CD4-positive, alpha-beta T cell treated with Interleukin-4 for 4 hours (primary cell): ENCODE data around the gene NCAPG.
"Not testable (repeated sequence)": the region's sequence is repeated elsewhere in the genome, so short reads cannot be mapped to it uniquely, and the experiment has no call there.

Experiments used
- DNase-seq: peaks from one replicate; pipeline ENCODE4 v3.0.0-alpha.2; 2020

Gene NCAPG

DNA sequence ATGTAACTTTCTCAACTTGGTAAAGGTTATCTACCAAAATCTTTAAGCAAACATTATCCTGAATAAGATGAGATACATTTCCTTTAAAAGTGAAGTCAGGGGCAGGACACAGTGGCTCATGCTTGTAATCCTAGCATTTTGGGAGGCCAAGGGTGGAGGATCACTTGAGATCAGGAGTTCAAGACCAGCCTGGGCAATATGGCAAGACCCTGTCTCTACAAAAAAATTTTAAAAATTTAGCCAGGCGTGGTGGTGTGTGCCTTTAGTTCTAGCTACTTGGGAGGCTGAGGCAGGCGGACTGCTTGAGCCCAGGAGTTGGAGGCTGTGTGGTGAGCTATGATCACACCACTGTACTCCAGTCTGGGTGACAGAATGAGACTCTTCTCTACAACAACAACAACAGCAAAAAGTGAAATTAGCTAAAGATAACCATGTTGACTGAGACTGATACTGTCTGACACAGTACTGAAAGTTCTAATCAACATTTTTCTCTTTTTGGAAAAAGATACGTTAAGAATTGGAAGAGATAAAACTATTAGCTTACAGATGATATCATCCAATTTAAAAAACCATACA is 5.1 kb upstream of the NCAPG start:
- no peak for DNase-seq

DNA sequence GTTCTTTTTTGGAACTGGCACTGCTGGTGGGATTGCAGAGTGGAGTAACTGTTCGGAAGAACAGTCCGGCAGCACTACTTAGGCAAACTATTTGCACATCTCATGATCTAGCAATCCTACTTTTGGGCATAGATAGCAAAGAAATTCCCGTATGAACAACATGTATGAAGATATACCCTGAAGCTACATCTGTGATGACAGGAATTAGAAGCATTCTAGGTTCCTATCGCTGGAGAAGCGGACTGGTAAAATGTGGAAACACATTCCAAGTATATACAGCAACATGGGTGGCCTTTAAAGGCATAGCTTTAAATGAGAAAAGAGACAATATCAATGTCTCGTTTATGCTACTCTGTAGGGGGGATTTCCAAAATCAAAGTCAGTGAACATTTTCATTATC is 3.3 kb upstream of the NCAPG start:
- DNase-seq = no peak

DNA sequence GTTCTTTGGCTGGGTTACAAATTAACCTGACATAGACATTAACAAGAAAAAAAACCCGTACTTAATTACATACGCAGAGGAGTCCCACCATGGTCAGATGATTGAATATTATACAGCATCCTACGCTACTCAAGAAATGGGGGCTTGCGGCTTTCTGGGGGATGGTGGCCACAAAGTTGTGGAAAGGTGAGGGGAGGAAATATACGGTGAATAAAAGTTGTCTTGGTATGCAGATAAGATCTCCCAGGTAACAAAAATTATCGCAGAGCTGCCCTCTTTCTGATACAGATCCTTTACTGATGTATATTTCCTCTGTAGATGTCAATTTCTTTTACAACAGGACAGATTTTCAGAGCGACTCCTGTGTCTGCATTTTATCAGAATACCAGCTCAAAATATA is 1.1 kb upstream of the NCAPG start:
- no peak for DNase-seq

DNA sequence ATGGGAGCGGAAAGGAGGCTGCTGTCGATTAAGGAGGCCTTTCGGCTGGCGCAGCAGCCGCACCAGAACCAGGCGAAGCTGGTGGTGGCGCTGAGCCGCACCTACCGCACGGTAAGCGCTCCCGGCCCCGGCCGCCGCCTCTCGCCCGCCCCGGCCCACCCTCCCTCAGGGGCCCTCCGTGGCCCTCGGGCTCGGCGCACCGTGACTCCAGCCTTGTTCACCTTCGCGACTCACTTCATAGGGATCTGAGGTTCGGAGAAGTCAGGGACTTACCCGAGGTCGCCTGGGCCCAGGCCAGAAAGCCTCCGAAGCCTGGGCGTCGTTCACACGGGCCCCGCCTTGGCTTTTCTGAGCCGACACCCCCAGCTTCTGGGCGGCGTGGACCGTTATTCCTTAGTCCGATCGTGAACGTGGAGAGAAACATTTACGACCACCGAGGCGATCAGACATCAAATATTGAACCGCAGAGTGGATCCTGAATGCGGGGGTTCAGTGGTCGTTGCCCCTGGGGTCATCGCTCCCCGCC is 362 bp downstream of the NCAPG start:
- DNase-seq = no peak

DNA sequence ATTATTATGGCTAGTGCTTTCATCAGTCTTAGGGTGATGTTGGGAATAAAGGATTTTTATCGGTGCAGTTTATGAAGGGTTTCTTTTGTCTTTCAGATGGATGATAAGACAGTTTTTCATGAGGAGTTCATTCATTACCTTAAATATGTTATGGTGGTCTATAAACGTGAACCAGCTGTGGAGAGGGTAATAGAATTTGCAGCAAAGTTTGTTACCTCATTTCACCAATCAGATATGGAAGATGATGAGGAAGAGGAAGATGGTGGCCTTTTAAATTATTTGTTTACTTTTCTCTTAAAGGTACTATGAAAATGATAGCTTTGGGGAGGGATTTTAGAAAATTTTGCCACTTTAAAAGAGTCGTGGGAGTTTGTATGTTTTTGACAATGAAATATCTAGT is 1.3 kb downstream of the NCAPG start:
- no peak for DNase-seq

DNA sequence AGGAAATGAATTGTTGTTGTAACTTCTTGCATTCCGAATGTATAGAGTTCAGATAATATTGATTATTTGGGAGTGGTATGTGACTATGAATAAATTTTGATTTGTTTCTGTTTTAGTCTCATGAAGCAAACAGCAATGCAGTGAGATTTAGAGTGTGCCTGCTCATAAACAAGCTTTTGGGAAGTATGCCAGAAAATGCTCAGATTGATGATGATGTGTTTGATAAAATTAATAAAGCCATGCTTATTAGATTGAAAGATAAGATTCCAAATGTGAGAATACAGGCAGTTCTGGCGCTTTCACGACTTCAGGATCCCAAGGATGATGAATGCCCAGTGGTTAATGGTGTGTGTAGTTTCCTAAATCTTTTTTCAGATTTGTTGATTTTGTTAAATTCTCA is 2.0 kb downstream of the NCAPG start:
- DNase-seq = no peak

DNA sequence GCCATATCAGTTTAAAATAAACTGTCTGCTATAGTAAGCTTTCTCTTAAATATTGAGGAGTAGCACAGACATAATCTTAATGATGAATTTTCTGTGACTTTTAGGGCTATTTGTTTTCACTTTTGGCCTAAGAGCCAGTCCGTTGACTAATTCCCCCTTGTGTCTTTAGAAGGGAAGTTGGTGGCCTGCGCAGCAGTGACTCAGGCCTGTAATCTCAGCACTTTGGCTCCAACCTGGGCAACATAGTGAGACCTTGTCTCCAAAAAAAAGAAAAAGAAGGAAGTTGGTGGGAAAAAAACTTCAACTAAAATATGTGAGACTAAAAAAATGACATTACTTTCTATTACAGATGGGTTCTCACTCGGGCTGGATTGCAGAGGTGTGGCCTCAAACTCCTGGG is 3.4 kb downstream of the NCAPG start:
- no peak for DNase-seq

DNA sequence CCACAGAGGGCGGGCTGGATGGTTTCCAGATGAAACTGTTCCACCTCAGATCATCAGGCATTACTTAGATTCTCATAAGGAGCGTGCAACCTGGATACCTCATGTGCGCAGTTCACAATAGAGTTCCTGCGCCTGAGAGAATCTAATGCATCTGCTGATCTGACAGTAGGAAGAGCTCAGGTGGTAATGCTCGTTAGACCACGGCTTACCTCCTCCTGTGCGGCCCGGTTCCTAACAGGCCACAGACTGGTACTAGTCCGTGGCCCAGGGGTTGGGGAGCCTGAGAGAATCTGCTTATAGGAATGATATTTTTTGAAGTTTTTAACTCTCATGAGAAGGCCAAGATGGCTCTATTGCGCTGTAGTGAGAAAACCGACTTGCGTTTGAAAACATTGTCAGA is 5.4 kb downstream of the NCAPG start:
- DNase-seq = no peak

DNA sequence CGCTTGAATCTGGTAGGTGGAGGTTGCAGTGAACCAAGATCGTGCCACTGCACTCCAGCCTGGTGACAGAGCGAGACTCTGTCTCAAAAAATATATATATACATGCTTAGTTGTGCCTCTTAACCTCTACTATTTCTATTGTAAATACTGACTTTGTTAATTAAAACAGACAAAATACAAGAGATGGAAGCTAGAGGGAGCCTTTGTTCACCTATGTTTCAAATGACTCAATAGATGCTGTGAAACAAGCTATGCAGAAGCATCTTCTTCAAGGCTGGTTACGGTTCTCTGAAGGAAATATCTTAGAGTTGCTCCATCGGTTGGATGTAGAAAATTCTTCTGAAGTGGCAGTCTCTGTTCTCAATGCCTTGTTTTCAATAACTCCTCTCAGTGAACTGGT is 6.2 kb downstream of the NCAPG start:
- peak; percentile 72 for DNase-seq

DNA sequence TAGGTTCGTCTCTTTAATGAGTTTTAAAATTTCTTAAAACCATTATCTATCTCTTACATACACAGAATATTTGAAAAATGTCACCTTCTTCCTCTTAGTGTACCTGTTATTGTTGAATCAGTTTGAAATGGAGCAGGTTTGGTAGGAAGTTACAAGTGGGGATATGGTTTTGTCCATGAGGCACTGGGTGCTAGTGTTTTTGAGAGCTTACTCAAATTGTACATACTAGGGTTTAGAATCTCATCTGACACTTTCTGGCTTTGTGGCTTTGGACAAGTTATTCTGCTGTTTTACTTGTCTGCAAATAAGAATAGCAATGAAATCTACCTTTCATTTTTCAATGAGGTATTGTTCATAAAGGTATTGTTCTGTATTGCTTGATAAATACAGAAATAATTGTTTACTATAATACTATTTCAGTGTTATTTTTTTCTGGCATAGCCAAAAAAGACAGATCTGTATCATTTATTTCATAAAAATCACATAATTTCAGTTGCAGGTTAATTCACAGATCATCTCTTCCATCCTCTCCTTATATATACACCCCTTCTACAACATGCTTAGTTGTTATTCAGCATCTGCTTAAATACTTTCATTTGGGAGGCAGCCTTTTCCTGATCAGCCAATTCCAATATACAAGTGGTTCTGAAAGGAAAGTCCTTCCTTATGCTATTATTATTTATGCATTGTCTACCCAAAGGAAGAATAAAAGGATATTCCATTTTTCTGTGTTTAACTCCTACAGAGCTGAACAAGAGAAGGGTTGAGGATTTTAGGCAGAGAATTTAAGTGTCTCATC is 13.3 kb downstream of the NCAPG start:
- no peak for DNase-seq

DNA sequence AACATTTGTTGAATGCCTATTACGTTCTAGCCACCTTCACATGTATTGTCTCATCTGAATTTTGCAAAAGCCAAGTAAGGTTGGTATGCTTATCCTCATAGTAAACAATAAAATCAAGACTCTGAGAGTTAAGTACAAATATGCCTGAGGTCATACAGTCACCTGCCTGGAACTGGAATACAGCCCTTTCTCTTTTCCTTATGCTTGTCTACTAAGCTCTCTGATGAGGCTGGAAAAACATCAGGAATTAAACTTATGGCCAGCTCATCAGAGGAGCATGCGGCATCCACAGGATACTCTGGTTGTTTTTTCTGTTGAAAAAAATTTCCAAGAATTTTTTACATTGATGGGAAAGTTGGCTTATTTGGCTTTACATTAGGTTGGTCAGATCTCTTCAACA is 35.5 kb downstream of the NCAPG start:
- DNase-seq = no peak

DNA sequence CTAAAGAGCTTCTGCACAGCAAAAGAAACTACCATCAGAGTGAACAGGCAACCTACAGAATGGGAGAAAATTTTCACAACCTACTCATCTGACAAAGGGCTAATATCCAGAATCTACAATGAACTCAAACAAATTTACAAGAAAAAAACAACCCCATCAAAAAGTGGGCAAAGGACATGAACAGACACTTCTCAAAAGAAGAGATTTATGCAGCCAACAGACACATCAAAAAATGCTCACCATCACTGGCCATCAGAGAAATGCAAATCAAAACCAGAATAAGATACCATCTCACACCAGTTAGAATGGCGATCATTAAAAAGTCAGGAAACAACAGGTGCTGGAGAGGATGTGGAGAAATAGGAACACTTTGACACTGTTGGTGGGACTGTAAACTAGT is 39.5 kb downstream of the NCAPG start:
- not testable (repeated sequence) for DNase-seq

DNA sequence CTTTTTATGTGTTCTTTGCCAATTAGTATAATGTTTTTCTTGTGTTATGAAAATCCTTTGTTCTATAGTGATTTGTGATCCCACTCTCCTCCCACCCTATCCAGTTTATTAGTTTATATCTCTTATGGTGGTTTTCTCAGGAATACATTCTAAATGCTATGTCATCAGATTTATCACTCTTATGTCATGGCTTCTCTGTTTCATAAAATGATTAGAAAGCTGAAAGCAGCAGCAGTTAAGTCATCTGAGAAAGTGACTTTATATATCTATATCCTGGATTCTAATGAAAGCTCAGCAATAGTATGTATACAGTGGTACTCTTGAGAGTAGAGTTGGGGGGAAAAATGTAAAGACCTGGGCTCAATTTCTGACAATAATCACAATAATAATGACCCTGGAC is 41.2 kb downstream of the NCAPG start:
- no peak for DNase-seq

DNA sequence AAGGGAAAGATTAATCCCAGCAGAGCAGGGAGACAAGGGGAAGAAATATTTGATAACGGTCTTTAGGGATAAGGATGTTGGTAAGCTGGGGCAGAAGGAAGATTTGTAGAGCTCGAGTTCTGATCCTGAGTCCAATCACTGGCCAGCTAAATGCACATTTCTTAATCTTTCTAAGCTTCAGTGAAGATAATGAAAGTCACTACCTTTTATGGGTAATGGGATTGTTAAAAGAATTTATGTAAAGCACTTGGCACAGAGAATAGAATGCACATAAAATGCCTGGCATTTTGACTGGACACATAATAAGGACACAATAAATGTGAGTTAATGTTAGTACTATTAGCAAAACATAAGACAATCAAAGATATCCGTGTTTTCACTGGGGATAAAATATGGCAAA is 43.3 kb downstream of the NCAPG start:
- DNase-seq = no peak

DNA sequence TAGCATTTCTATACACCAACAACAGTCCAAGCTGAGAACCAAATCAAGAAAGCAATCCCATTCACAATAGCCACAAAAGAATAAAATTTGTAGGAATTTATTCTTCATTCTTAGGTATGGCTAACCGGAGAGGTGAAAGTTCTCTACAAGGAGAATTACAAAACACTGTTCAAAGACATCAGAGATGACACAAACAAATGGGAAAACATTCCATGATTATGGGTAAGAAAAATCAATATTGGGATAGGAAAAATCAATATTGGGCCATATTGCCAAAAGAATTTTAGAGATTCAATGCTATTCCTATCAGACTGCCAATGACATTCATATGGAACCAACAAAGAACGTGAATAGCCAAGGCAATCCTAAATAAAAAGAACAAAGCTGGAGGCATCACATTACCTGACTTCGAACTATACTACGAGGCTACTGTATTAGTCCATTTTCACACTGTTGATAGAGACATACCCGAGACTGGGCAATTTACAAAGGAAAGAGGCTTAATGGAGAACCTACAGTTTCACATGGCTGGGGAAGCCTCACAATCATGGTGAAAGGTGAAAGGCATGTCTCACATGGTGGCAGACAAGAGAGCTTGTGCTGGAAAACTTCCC is 49.1 kb downstream of the NCAPG start:
- no peak for DNase-seq

DNA sequence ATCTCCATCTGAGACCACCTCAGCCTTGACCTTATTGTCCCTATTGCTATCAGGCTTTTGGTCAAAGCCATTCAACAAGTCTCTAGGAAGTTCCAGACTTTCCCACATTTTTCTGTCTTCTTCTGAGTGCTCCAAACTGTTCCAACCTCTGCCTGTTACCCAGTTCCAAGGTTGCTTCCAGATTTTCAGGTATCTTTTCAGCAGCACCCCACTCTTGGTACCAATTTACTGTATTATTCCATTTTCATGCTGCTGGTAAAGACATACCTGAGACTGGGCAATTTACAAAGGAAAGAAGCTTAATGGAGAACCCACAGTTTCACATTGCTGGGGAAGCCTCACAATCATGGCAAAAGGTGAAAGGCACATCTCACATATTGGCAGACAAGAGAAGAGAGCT is 51.1 kb downstream of the NCAPG start:
- DNase-seq = not testable (repeated sequence)

DNA sequence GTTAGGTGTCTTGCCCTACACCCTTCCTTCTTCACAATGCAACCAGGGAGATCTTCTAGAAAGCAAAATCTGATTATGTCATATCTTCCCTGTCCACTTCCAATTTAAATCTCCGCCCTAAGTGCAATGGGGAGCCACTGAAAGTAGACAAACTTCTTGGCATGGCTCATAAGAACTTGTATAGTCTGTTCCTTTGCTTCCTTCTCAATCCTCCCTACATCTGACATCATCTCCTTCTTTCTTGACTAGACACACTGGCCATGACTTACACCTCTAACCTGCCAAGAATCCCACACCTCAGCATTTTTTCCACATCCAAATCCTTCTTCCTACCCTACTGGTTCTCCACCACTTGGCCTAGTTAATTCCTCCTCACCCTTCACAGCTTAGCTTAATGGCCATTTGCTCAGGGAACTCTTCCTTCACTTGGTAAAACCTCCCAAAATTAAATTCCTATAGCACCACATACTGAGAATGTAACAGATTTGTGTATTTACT is 55.1 kb downstream of the NCAPG start:
- no peak for DNase-seq

DNA sequence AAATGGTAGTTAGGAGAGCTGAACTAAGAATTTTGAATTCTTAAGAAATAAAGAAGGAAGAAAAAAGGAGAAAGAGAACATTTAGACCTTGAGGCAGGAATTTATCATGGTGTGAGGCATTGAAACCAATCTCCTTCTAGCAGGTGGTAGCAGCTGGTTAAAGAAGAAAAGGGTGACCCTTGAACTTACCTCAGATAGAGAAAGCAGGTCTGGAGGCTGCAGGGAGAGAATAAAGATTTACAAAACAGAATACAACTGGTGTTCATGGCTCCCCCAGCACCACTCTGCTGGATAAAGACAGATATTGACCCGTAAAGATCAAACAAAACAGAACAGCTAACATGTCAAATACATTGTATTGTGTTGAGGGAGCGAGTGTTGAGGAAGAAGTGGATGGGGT is 56.0 kb downstream of the NCAPG start:
- no peak for DNase-seq

DNA sequence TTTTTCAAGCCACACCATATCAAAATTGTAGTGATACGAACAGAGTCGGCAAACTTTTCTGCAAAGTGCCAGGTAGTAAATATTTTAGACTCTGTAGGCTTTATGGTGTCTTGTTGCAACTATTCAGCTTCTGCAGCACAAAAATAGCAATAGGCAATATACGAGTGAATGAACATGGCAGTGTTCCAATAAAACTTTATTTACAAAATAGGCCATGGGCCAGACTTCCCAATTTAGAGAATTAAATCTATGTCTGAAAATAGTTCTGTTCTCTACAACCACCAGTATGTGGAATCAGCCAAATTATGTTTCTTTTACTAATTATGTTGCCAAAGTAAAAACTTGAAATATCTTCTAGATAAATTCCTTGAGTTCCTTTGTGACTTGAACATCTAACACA is 56.5 kb downstream of the NCAPG start:
- DNase-seq = no peak

DNA sequence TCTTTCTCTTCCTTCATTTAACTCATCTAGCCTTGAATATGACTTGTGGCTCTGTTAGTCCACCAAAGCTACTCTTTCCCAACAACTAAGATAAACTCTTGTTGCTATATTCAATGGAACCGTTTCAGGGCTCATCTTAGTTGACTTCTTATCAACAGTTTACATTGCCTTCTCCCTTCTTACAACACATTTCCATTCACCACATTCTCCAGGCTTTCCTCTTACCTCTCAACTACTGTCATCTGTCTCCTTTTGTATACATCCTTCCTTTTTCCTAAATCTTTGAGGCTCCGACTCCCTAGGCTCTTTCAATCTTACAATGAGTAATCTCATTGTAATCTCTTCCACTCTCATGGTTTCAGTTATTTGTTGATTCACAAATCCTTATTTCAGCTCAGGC is 58.5 kb downstream of the NCAPG start:
- no peak for DNase-seq

DNA sequence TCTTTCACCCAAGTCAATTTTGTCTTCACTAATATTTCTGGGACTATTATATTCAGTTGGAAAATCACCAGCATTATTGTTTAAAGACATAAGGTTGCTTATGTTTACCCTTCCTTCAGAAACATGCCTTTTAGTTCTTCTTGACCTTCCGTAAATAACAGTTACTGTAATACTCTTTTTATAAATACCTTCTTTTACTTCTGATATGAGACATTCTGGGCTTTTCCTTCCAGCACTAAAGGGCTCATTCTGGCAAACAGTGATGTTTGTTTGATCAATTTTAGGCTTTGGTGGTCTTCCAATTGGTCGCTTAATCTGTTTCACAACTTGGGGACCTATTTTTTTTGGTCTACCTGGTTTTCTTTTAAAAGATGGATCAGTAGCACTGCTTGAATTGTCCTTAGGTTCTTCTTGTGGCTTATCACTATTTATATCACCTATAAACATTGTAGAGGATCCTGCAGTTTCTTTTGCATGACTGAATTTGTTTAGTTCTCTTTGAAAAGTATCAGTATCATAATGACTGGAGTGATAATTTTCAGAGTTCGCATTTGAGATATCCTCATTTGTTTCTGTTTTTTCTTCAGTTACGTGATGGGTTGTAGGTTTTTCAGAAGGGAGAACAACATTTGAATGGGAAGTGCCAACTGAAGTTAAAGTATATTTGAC is 64.8 kb downstream of the NCAPG start:
- no peak for DNase-seq

DNA sequence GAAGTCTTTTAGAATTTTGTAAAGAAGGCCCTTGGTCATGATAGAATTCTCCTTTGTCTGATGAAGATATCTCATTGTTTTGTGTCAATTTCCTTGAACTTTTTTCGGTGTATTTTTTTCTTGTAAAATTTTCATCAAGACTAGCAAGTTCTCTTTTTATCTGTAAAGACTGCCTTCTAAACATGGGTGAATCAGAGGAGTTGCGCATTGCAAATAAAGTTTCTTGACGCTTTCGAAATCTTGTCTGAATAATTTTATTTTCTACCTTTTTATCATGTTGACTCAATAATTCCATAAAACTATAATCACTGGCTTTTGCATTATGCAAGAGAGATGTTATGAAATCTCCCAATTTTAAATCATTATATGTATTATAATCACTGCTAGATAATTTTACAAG is 66.2 kb downstream of the NCAPG start:
- no peak for DNase-seq

DNA sequence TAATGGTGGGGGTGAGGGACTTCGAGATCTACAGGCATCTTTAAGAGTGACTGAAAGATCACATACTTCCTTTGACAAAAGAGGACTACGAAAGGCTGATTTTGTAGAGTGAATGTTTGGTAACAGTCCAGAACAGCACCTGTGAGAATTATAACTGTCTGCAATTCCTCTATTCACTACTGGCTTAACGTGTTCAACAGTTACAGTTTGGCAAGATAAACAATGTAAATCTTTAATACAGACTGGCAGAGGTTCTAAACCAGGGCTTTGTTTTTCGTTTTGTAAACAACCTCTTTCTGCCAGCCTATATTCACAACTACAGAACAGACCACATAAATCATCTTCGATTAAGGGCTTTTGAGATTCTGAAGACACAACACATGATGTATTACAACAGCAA is 66.9 kb downstream of the NCAPG start:
- DNase-seq = no peak

DNA sequence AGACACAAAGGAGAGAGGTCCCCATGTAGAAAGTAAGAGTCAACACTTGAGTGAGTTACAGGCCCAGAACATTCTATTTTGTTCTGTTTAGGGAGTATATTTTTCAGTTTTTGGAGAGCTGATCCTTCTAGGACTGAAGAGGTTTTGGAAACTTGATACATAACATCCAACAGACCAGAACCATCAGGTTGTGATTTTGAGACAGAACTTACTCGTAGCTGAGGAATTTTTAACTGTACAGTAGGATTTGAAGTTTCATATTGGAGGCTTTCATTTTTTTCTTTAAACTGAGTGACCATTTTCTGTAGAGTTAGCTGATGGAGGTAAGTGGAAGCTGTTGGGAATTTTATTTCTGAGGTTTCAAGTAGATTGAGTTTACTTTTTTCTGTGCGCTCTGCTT is 73.3 kb downstream of the NCAPG start:
- no peak for DNase-seq
